K562 (cell line): ENCODE data around the gene IRF2BP1. TPM values are rescaled to one million over a fixed set of nuclear protein-coding genes. Genes with fewer than 3 reads are reported as not detected.

Experiments
- ATAC-seq: fragments of 200-7000 bp; cut with Tn5 transposase; 3 replicates; pipeline ENCODE4 v1.9.1; 2020; ENCODE audit warnings: moderate library complexity
- BruUV-seq: library from RNA; stranded (reverse); fragments of 400-500 nt; replicated peaks from 2 replicates; lab custom pipeline; 2021; lab: Mats Ljungman, UMichigan
- CTCF ChIA-PET: fragments of 300-600 bp; formaldehyde crosslinking; extraction: SDS; loops from one replicate; lab custom pipeline; 2021; ENCODE audit warnings: low intra/inter-chr PET ratio; lab: Yijun Ruan, JAX
- POLR2A ChIA-PET: fragments of 300-600, 350-650 bp; sonication (Branson Sonifier 250); formaldehyde crosslinking; extraction: SDS; loops from one replicate; lab custom pipeline; 2021; ENCODE audit warnings: antibody characterized with exemption, inconsistent platforms; lab: Yijun Ruan, JAX
- DNase-seq, 4 experiments: peaks; one replicate each; pipeline versions ENCODE4 v3.0.0 to v3.0.0-alpha.2; 2011 to 2018; ENCODE audit warnings: low spot score in 3 of 4, mixed read lengths in 3 of 4; ENCODE audit errors: extremely low read depth in 1 of 4
- FAIRE-seq: peaks from 2 replicates; lab custom pipeline; 2011; peaks lifted over from hg19 to GRCh38; lab: Jason Lieb, UNC
- H2AFZ ChIP-seq: 2 replicates; pipeline ENCODE4 v1.6.0; 2011; ENCODE audit warnings: low read depth, low read length, control low read depth, inconsistent platforms
- H3K27ac ChIP-seq: fragments of 200-600 bp; 3 replicates; pipeline ENCODE4 v1.8.0; 2011; ENCODE audit warnings: low read depth, mild to moderate bottlenecking, control low read depth, inconsistent platforms, low read length, moderate library complexity, mixed read lengths; ENCODE audit errors: extremely low read depth
- H3K27me3 ChIP-seq, 2 experiments: fragments of 300-600 bp in 1 of 2; 2 replicates in 1 of 2; 3 replicates in 1 of 2; pipeline versions ENCODE4 v1.6.0 to v1.8.0; 2011; ENCODE audit warnings: inconsistent platforms in 2 of 2, low read length in 2 of 2, mild to moderate bottlenecking in 1 of 2, mixed read lengths in 1 of 2, moderate library complexity in 1 of 2; ENCODE audit not compliant: control insufficient read depth in 2 of 2, insufficient read depth in 2 of 2
- H3K36me3 ChIP-seq: fragments of 300-600 bp; 3 replicates; pipeline ENCODE4 v1.8.0; 2011; ENCODE audit warnings: mild to moderate bottlenecking, low read length, inconsistent platforms; ENCODE audit not compliant: control insufficient read depth, insufficient read depth
- H3K4me1 ChIP-seq, 2 experiments: fragments of 200-600 bp in 1 of 2; replicated peaks in 1 of 2; 2 replicates in 1 of 2; 3 replicates in 1 of 2; pipeline versions ENCODE4 v1.5.1 to v1.8.0; 2011; ENCODE audit warnings: inconsistent platforms in 2 of 2, low read length in 2 of 2, mild to moderate bottlenecking in 1 of 2, mixed read lengths in 1 of 2, moderate library complexity in 1 of 2; ENCODE audit not compliant: control insufficient read depth in 2 of 2, insufficient read depth in 2 of 2
- H3K4me2 ChIP-seq: 2 replicates; pipeline ENCODE4 v1.6.1; 2011; ENCODE audit warnings: low read length, control low read depth, inconsistent platforms, mixed read lengths; ENCODE audit not compliant: insufficient read depth
- H3K4me3 ChIP-seq: fragments of 200-600 bp; sonication (generic), shearing (Covaris generic); 2 replicates; pipeline ENCODE4 v1.5.1; 2016; ENCODE audit warnings: control low read depth, inconsistent platforms
- H3K79me2 ChIP-seq: fragments of 200-600 bp; 3 replicates; pipeline ENCODE4 v1.8.0; 2011; ENCODE audit warnings: low read length, inconsistent platforms; ENCODE audit not compliant: control insufficient read depth, insufficient read depth
- H3K9ac ChIP-seq, 2 experiments: 2 replicates each; pipeline versions ENCODE4 v1.6.0 to v1.6.1; 2011; ENCODE audit warnings: low read depth in 2 of 2, low read length in 2 of 2, control low read depth in 1 of 2, inconsistent platforms in 1 of 2, mild to moderate bottlenecking in 1 of 2, mixed read lengths in 1 of 2; ENCODE audit not compliant: insufficient read depth in 1 of 2
- H3K9me1 ChIP-seq: one replicate; pipeline ENCODE4 v1.6.0; 2011; ENCODE audit warnings: inconsistent platforms, mild to moderate bottlenecking, low read length, moderate library complexity; ENCODE audit not compliant: control insufficient read depth, insufficient read depth
- H3K9me3 ChIP-seq: replicated peaks from 2 replicates; pipeline ENCODE4 v1.5.1; 2011; ENCODE audit warnings: low read depth, low read length, inconsistent platforms; ENCODE audit not compliant: control insufficient read depth, insufficient read depth
- H4K20me1 ChIP-seq: replicated peaks from 2 replicates; pipeline ENCODE4 v1.6.1; 2011; ENCODE audit warnings: low read length, inconsistent platforms, mixed read lengths; ENCODE audit not compliant: control insufficient read depth, insufficient read depth
- DIDO1 ChIP-seq: fragments of 450-650 bp; IDR thresholded peaks from 2 replicates; pipeline ENCODE4 v1.6.1; 2016; ENCODE audit warnings: low read depth, missing biosample characterization, missing genetic modification characterization
- L3MBTL2 ChIP-seq: fragments of 450-650 bp; IDR thresholded peaks from 2 replicates; pipeline ENCODE4 v1.6.1; 2016; ENCODE audit warnings: mild to moderate bottlenecking, moderate library complexity
- NELFE ChIP-seq: IDR thresholded peaks from 2 replicates; pipeline ENCODE4 v1.6.1; 2011; ENCODE audit warnings: mild to moderate bottlenecking; ENCODE audit not compliant: insufficient read depth, insufficient read length
- NR2C2 ChIP-seq, 2 experiments: fragments of 200-800 bp in 1 of 2; sonication (Bioruptor generic) in 1 of 2; sonication (generic) in 1 of 2; formaldehyde crosslinking in 1 of 2; IDR thresholded peaks; 2 replicates each; pipeline versions ENCODE4 v1.6.1 to v1.8.0; 2016 to 2022; ENCODE audit warnings: mild to moderate bottlenecking in 1 of 2, missing compliant biosample characterization in 1 of 2, missing genetic modification characterization in 1 of 2, missing genetic modification reagents in 1 of 2
- POLR2AphosphoS2 ChIP-seq: IDR thresholded peaks from 2 replicates; pipeline ENCODE4 v1.6.1; 2012; ENCODE audit warnings: low read length, improper control_type of control experiment
- POU5F1 ChIP-seq: fragments of 150-350 bp; IDR thresholded peaks from 2 replicates; pipeline ENCODE4 v1.6.1; 2014; ENCODE audit warnings: borderline replicate concordance, low read length, low read depth, mild to moderate bottlenecking; ENCODE audit not compliant: partially characterized antibody
- PYGO2 ChIP-seq: fragments of 450-650 bp; IDR thresholded peaks from 2 replicates; pipeline ENCODE4 v1.6.1; 2016; ENCODE audit warnings: mild to moderate bottlenecking, missing genetic modification characterization, moderate library complexity, missing compliant biosample characterization
- WGBS: fragments of 100-300 bp; shearing (Covaris generic); methylation state at CpG from one replicate; pipeline ENCODE4 v1.1.6; 2016; ENCODE audit warnings: low coverage, mixed read lengths; ENCODE audit not compliant: insufficient coverage; ENCODE audit errors: missing lambda C conversion rate; 5-methylcytosine and 5-hydroxymethylcytosine counted together
- in situ Hi-C: fragments of 300-500 bp; cut with MboI; formaldehyde crosslinking; loops from 4 replicates; pipeline ENCODE4 v1.15.0; 2018; ENCODE audit warnings: inconsistent platforms, mixed read lengths
- intact Hi-C: fragments of 100-400 bp; cut with micrococcal nuclease; formaldehyde crosslinking; loops from 2 replicates; pipeline ENCODE4 v1.14.2; 2022
- polyA plus RNA-seq, 8 experiments: library from polyadenylated mRNA; depleted of rRNA in 4 of 8; stranded (reverse) in 5 of 8; unstranded in 3 of 8; fragments of >200 nt; fragmentation: Nextera tagmentation in 2 of 8; fragmentation: Illumina TruSeq in 1 of 8; extraction: Ambion mirVana in 2 of 8; extraction: Trizol in 1 of 8; gene quantifications; 2 replicates each; pipeline versions ENCODE4 v1.2.1 to v1.2.3, GENCODE V29; 2011 to 2014; ENCODE audit warnings: inconsistent platforms in 1 of 8, missing spikeins in 1 of 8
- total RNA-seq, 7 experiments: library from RNA; depleted of rRNA in 6 of 7; stranded (reverse); fragments of >200 nt in 6 of 7; fragmentation: Illumina TruSeq in 2 of 7; extraction: Trizol in 2 of 7; gene quantifications; 2 replicates each; pipeline versions ENCODE4 v1.2.1 to v1.2.3, GENCODE V29; 2011 to 2021; ENCODE audit warnings: low replicate concordance in 1 of 7
- TF ChIP-seq, protein P1 (sequence below): fragments of 250-450 bp; sonication (Bioruptor Pico); IDR thresholded peaks from 2 replicates; pipeline ENCODE4 v1.8.0; 2022; ENCODE audit warnings: moderate library complexity, mild to moderate bottlenecking, inconsistent platforms
- TF ChIP-seq, protein P2 (sequence below): sonication (generic); formaldehyde crosslinking; IDR thresholded peaks from 2 replicates; pipeline ENCODE4 v1.8.1; 2023; ENCODE audit warnings: mild to moderate bottlenecking, missing genetic modification reagents
- TF ChIP-seq, protein P3 (sequence below): fragments of 450-650 bp; formaldehyde crosslinking; conservative IDR thresholded peaks from 2 replicates; pipeline ENCODE4 v1.4.0; 2022; ENCODE audit warnings: mild to moderate bottlenecking, missing genetic modification characterization

Gene IRF2BP1
- total and polyA plus RNA-seq, 9 of the 15 experiments (the other 6 are each of a cell fraction or from before 2014, with no cell fraction given): 0.61 to 35.9 (median 3.5) TPM

DNA sequence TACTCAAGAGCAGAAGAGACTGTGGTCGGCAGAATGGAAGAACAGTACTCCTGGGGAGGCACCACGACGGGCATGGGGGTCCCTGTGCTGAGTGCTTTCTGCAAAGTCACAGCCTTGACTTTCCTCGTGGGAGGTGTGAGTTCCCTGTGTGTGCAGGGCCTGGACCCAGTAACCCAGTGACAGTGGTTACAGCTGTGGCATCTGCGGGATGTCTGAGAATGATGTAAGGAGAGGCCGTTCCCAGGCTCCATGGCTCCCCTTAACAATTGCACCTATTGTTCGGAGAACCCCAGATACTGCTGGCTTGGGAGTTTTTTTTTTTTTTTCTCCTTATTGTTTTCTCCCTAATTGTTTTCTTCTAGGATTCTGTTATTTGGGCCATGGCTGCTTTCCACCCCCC lies 33.7 kb upstream of the IRF2BP1 start:
- in situ Hi-C loops: loop anchor here (10.0 kb wide), 1 partner anchor 345 kb away; no protein-coding TSS in a partner anchor
- H4K20me1 ChIP-seq: no peaks in the 10 kb centered on the region
- 20% methylated on average over 6 of the region's 7 CpGs for WGBS

More for the DNA sequence above, 33.7 kb upstream of the IRF2BP1 start:
- FAIRE-seq: no peak
- ATAC-seq: peak; percentile 41; the same call in 2 of the 3 replicates
- Histone ChIP-seq H2AFZ (no peak overlapping the region), H3K9me1 (no peaks in the 10 kb centered on the region), H3K27me3 (peaks cover 17 to 20% of the 10 kb centered on the region in 2 experiments; a peak in 4 of 5 replicates), H3K9ac (no peak overlapping the region), H3K4me1 (peaks cover 5 to 7% of the 10 kb centered on the region in 2 experiments; a peak in 3 of 5 replicates), H3K27ac (no peak overlapping the region), H3K4me3 (no peak overlapping the region), H3K36me3 (no peaks in the 10 kb centered on the region), H3K79me2 (no peaks in the 10 kb centered on the region), H3K9me3 (no peaks in the 10 kb centered on the region), H3K4me2 (no peak overlapping the region)
- intact Hi-C loops: no loop called here
- DNase-seq: no peak
- TF ChIP-seq POU5F1 (no peak), NR2C2 (CRISPR knock-in tag; IDR thresholded peaks at IDR 0.05) (no peak), NR2C2 (tag; IDR thresholded peaks at IDR 0.05) (no peak), L3MBTL2 (no peak), PYGO2 (tag) (no peak), DIDO1 (no peak), NELFE (no peak), POLR2AphosphoS2 (no peak)
- TF ChIP-seq, protein P1, sequence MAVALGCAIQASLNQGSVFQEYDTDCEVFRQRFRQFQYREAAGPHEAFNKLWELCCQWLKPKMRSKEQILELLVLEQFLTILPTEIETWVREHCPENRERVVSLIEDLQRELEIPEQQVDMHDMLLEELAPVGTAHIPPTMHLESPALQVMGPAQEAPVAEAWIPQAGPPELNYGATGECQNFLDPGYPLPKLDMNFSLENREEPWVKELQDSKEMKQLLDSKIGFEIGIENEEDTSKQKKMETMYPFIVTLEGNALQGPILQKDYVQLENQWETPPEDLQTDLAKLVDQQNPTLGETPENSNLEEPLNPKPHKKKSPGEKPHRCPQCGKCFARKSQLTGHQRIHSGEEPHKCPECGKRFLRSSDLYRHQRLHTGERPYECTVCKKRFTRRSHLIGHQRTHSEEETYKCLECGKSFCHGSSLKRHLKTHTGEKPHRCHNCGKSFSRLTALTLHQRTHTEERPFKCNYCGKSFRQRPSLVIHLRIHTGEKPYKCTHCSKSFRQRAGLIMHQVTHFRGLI (CRISPR knock-in tag): no peak
- TF ChIP-seq, protein P2, sequence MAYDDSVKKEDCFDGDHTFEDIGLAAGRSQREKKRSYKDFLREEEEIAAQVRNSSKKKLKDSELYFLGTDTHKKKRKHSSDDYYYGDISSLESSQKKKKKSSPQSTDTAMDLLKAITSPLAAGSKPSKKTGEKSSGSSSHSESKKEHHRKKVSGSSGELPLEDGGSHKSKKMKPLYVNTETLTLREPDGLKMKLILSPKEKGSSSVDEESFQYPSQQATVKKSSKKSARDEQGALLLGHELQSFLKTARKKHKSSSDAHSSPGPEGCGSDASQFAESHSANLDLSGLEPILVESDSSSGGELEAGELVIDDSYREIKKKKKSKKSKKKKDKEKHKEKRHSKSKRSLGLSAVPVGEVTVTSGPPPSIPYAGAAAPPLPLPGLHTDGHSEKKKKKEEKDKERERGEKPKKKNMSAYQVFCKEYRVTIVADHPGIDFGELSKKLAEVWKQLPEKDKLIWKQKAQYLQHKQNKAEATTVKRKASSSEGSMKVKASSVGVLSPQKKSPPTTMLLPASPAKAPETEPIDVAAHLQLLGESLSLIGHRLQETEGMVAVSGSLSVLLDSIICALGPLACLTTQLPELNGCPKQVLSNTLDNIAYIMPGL (CRISPR knock-in tag): no peak
- TF ChIP-seq, protein P3, sequence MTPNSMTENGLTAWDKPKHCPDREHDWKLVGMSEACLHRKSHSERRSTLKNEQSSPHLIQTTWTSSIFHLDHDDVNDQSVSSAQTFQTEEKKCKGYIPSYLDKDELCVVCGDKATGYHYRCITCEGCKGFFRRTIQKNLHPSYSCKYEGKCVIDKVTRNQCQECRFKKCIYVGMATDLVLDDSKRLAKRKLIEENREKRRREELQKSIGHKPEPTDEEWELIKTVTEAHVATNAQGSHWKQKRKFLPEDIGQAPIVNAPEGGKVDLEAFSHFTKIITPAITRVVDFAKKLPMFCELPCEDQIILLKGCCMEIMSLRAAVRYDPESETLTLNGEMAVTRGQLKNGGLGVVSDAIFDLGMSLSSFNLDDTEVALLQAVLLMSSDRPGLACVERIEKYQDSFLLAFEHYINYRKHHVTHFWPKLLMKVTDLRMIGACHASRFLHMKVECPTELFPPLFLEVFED (CRISPR knock-in tag): no peak
- ChIA-PET POLR2A (interaction anchor here (0.6 to 1.2 kb wide), 3 partner anchors 17 to 1564 kb away, joined by 3 to 4 read pairs (median 3); partner anchors contain the start of genes KPTN and MYPOP), CTCF (interaction anchor here (0.6 kb wide), 1 partner anchor 41 kb away, joined by 3 read pairs; no protein-coding TSS in a partner anchor)
- no TSS peak for BruUV-seq
